Endometrium (tissue), 2 donors: ENCODE measurements around the gene PET100.

Experiments
- FAIRE-seq: peaks from 2 replicates; lab custom pipeline; 2012; peaks lifted over from hg19 to GRCh38; lab: Jason Lieb, UNC
- donor health status: control.
- donor health status: control.

PET100 gene

DNA sequence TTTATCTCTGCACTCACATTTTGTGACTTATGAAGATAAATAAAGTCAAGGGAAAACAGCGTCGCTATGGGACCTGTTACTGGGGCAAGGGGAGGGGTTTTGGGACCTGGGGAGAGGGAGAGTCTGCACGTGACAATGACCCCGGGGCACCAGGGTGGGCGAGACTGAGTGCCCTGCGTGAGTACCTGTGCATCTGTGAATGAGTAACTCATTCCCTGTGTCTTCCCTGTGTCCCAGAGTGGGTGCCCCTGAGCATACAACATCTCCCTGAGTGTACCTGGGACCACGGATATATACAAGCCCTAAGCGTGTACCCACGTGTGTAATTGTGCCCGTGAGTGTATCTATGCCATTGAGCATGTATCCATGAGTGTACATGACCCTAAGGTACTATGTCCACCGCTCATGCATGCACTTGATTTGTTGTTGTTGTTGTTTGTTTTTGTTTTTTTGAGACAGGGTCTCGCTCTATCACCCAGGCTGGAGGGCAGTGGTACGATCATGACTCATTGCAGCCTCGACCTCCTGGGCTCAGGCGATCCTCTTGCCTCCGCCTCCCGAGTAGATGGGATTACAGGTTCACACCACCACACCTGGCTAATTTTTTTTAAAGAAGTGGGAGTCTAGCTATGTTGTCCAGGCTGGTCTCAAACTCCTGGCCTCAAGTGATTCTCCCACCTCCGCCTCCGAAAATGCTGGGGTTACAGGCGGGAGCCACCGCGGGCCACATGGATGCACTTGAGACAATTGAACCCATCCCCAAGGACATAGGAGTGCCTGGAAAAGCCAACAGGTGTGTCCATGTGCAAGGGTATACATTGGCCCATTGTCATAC is 50.4 kb downstream of the PET100 start:
- FAIRE-seq, result no peak

GRCh38 chr19:7680606-7681339 is 51.2 kb downstream of the PET100 start, which contains the start of gene TRAPPC5:
TRAPPC5 (plus strand) TSS chr19:7680833; CDS start chr19:7682254, 1,421 bp downstream.
- FAIRE-seq, result no peak
